Glutamatergic neuron (in vitro differentiated cells): Measurements from ENCODE around the gene COPA. TPM values are rescaled to one million over a fixed set of nuclear protein-coding genes. Genes with fewer than 3 reads are reported as not detected.
A peak's percentile ranks its signal among the peaks of the same experiment; 100 is the strongest.

ENCODE experiments used
- DNase-seq: peaks from one replicate; pipeline ENCODE4 v3.0.0; 2022
- H3K27ac Mint-ChIP-seq: one replicate; pipeline ENCODE4 v1.8.0; 2020; ENCODE audit warnings: mild to moderate bottlenecking, mixed read lengths, inconsistent platforms; ENCODE audit not compliant: unreplicated experiment
- H3K27me3 Mint-ChIP-seq: one replicate; pipeline ENCODE4 v1.8.0; 2020; ENCODE audit warnings: mild to moderate bottlenecking, moderate library complexity, mixed read lengths, inconsistent platforms; ENCODE audit not compliant: unreplicated experiment
- H3K36me3 Mint-ChIP-seq: one replicate; pipeline ENCODE4 v1.8.0; 2020; ENCODE audit warnings: mild to moderate bottlenecking, mixed read lengths, inconsistent platforms; ENCODE audit not compliant: unreplicated experiment
- H3K4me1 Mint-ChIP-seq: one replicate; pipeline ENCODE4 v1.8.0; 2020; ENCODE audit warnings: mild to moderate bottlenecking, low read depth, mixed read lengths, inconsistent platforms; ENCODE audit not compliant: unreplicated experiment
- H3K4me3 Mint-ChIP-seq: one replicate; pipeline ENCODE4 v1.8.0; 2020; ENCODE audit warnings: mild to moderate bottlenecking, mixed read lengths, inconsistent platforms; ENCODE audit not compliant: unreplicated experiment
- H3K9me3 Mint-ChIP-seq: one replicate; pipeline ENCODE4 v1.8.0; 2020; ENCODE audit warnings: mild to moderate bottlenecking, moderate library complexity, mixed read lengths, inconsistent platforms; ENCODE audit not compliant: unreplicated experiment
- total RNA-seq: library from RNA; stranded (reverse); fragmentation: NEBNext Ultra II Directional; extraction: Animal tissue kit (Norgen Biotek cat#: 25700); gene quantifications from one replicate; pipeline ENCODE4 v1.2.1, GENCODE V29; 2021; ENCODE audit not compliant: unreplicated experiment
- TF ChIP-seq, protein P1 (sequence below): fragments of 200-600 bp; sonication (generic); IDR thresholded peaks from one replicate; pipeline ENCODE4 v1.5.0; 2021; ENCODE audit not compliant: partially characterized antibody, unreplicated experiment

Gene COPA
- total RNA-seq, 1 donor from 2014 or later, result 263 TPM

DNA sequence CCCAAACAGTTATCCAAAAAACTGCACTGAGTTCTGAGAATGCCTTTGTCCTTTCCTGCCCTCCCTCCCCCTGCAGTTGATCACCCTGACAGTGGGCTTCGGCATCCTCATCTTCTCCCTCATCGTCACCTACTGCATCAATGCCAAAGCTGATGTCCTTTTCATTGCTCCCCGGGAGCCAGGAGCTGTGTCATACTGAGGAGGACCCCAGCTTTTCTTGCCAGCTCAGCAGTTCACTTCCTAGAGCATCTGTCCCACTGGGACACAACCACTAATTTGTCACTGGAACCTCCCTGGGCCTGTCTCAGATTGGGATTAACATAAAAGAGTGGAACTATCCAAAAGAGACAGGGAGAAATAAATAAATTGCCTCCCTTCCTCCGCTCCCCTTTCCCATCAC, 15.0 kb upstream of the COPA start:
- Mint-ChIP-seq H3K4me3 (peak overlapping the region; percentile 76), H3K27ac (peak overlapping the region; percentile 92), H3K4me1 (peaks cover 72% of the 10 kb centered on the region), H3K27me3 (peaks cover 25% of the 10 kb centered on the region), H3K9me3 (peaks cover 31% of the 10 kb centered on the region), H3K36me3 (peaks cover 18% of the 10 kb centered on the region)
- DNase-seq, result no peak
- TF ChIP-seq, protein P1, sequence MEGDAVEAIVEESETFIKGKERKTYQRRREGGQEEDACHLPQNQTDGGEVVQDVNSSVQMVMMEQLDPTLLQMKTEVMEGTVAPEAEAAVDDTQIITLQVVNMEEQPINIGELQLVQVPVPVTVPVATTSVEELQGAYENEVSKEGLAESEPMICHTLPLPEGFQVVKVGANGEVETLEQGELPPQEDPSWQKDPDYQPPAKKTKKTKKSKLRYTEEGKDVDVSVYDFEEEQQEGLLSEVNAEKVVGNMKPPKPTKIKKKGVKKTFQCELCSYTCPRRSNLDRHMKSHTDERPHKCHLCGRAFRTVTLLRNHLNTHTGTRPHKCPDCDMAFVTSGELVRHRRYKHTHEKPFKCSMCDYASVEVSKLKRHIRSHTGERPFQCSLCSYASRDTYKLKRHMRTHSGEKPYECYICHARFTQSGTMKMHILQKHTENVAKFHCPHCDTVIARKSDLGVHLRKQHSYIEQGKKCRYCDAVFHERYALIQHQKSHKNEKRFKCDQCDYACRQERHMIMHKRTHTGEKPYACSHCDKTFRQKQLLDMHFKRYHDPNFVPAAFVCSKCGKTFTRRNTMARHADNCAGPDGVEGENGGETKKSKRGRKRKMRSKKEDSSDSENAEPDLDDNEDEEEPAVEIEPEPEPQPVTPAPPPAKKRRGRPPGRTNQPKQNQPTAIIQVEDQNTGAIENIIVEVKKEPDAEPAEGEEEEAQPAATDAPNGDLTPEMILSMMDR, result no peak

- DNase-seq, result no peak
- Mint-ChIP-seq H3K27me3 (peaks cover 20% of the 10 kb centered on the region), H3K4me1 (peaks cover 68% of the 10 kb centered on the region), H3K9me3 (peaks cover 24% of the 10 kb centered on the region), H3K4me3 (peak overlapping the region; percentile 59), H3K27ac (peak overlapping the region; percentile 92), H3K36me3 (peaks cover 18% of the 10 kb centered on the region)
- TF ChIP-seq, protein P1, result no peak
Measured at GRCh38 chr1:160357286-160358002, 14.4 kb upstream of the COPA start.

- Mint-ChIP-seq H3K27ac (peak overlapping the region; percentile 72), H3K4me1 (peaks cover 43% of the 10 kb centered on the region), H3K27me3 (peaks cover 8% of the 10 kb centered on the region), H3K9me3 (peaks cover 5% of the 10 kb centered on the region), H3K36me3 (peaks cover 18% of the 10 kb centered on the region), H3K4me3 (peak overlapping the region; percentile 37)
- DNase-seq, result peak; percentile 49
- TF ChIP-seq, protein P1, result peak; percentile 46
Measured at GRCh38 chr1:160354388-160354985, 11.4 kb upstream of the COPA start.

GRCh38 chr1:160353223-160353622, 10.2 kb upstream of the COPA start:
- H3K4me1 Mint-ChIP-seq, result peaks cover 33% of the 10 kb centered on the region
- H3K27me3 Mint-ChIP-seq, result peaks cover 4% of the 10 kb centered on the region
- H3K9me3 Mint-ChIP-seq, result peaks cover 5% of the 10 kb centered on the region
- no peak for DNase-seq
- peak overlapping the region; percentile 11 for H3K27ac Mint-ChIP-seq
- no peak overlapping the region for H3K4me3 Mint-ChIP-seq
- TF ChIP-seq, protein P1, result no peak
- H3K36me3 Mint-ChIP-seq, result peaks cover 18% of the 10 kb centered on the region

- DNase-seq, result no peak
- Mint-ChIP-seq H3K36me3 (peaks cover 18% of the 10 kb centered on the region), H3K9me3 (peaks cover 4% of the 10 kb centered on the region), H3K4me3 (no peak overlapping the region), H3K27me3 (peaks cover 4% of the 10 kb centered on the region), H3K4me1 (peaks cover 26% of the 10 kb centered on the region), H3K27ac (no peak overlapping the region)
- TF ChIP-seq, protein P1, result no peak
Measured at GRCh38 chr1:160352555-160352954, 9.5 kb upstream of the COPA start.
